Skeletal muscle tissue (tissue), 4 donors: ENCODE data around the gene RHEBL1. TPM values are rescaled to one million over a fixed set of nuclear protein-coding genes. Genes with fewer than 3 reads are reported as not detected.

ENCODE experiments used
- H3K27ac ChIP-seq: one replicate; pipeline ENCODE4 v1.7.0; 2013; ENCODE audit warnings: mild to moderate bottlenecking, low read depth, low read length, inconsistent platforms
- H3K27me3 ChIP-seq, 3 donors: one replicate each; pipeline ENCODE4 v1.7.0; 2013; ENCODE audit warnings: low read length in 3 of 3; ENCODE audit not compliant: control insufficient read depth in 3 of 3, insufficient read depth in 3 of 3
- H3K36me3 ChIP-seq, 3 donors: one replicate each; pipeline ENCODE4 v1.7.0; 2013; ENCODE audit warnings: low read length in 3 of 3; ENCODE audit not compliant: control insufficient read depth in 3 of 3, insufficient read depth in 3 of 3
- H3K4me1 ChIP-seq, 3 donors: one replicate each; pipeline ENCODE4 v1.7.0; 2013; ENCODE audit warnings: low read length in 3 of 3, mild to moderate bottlenecking in 3 of 3; ENCODE audit not compliant: control insufficient read depth in 3 of 3, insufficient read depth in 3 of 3
- H3K4me3 ChIP-seq, 3 donors: one replicate each; pipeline ENCODE4 v1.7.0; 2013; ENCODE audit warnings: low read length in 3 of 3
- H3K9ac ChIP-seq, 3 donors: one replicate each; pipeline ENCODE4 v1.7.0; 2013; ENCODE audit warnings: low read length in 3 of 3, mild to moderate bottlenecking in 3 of 3, moderate library complexity in 2 of 3, low read depth in 1 of 3
- H3K9me3 ChIP-seq, 3 donors: one replicate each; pipeline ENCODE4 v1.7.0; 2013; ENCODE audit warnings: low read length in 3 of 3; ENCODE audit not compliant: control insufficient read depth in 3 of 3
- total RNA-seq: library from RNA; depleted of rRNA; stranded (reverse); fragments of >200 nt; gene quantifications from one replicate; pipeline ENCODE4 v1.2.3, GENCODE V29; 2014
- donor health status: Osteomylitis.

RHEBL1 gene, protein sequence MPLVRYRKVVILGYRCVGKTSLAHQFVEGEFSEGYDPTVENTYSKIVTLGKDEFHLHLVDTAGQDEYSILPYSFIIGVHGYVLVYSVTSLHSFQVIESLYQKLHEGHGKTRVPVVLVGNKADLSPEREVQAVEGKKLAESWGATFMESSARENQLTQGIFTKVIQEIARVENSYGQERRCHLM
- 0.52 TPM for total RNA-seq

DNA sequence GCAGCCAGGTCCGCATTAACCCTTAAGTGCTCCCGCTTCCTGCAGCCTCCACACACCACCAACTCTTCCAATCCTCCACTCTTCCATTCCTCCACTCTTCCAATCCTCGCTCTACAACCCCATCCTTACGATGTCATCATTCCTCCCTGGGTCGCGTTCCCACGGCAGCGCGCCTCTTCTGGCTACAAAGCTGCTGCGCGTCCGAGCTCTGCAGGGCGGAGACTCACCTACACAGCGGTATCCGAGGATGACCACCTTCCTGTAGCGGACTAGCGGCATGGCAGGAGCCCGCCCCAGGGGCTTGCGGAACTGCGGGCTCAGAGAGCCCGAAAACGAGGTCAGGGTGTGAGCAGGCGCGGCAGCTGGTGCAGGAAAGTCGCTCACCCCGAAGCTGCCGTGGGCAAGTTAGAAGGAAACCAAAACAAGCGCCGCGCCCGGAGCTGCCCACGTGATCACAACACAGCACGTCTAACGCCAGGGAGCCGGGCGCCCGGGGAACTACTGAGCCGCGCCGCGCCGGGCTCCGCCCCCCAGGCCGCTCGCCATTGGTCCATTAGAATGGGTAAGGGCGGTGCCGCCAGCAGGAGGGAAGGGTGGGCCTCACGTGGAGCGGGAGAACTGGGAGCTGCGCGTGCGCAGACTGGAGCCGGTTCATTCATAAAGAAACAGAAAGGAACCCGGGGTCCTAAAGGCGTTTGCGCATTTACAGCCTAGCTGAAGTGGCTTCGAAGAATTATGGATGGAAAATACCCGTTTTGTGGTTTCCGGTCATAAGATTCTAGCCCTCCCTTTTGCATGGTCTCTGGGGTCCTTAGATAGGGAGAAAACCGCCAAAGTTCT, at the start of gene RHEBL1:
RHEBL1 (minus strand) TSS at position 473 of the 840 bp plus-strand sequence; CDS start at position 279, 194 bp downstream.
- peak within 1 kb of the TSS; percentile 82 to 94 (median 88) for H3K4me3 ChIP-seq
- peaks cover 12 to 17% (median 16%) of the 10 kb centered on the region in 3 donors for H3K4me1 ChIP-seq
- no peaks in the 10 kb centered on the region for H3K9me3 ChIP-seq
- peak within 1 kb of the TSS; percentile 73 for H3K27ac ChIP-seq
- H3K27me3 ChIP-seq: no peaks in the 10 kb centered on the region
- H3K9ac ChIP-seq: peak within 1 kb of the TSS; percentile 80 to 87 (median 85)
- no peaks in the 10 kb centered on the region for H3K36me3 ChIP-seq

DNA sequence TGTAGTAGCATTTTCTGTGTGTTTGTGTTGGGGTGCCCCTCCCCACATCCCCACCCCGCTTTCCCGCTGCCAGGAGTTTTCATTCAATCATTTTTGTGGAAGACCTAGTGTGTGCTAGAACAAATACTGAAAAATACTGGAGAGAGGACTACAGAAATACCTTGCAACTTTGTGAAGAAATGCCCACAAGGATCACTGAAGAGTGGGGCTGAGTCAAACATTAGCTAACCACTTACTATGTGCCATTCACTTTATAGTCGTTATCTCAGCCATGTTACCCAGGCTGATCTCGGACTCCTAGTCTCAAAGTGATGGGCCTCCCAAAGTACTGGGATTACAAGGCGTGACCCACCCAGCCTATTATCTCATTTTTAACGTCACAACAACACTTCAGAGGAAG, 41.4 kb upstream of the RHEBL1 start:
- Histone ChIP-seq H3K27ac (peak overlapping the region; percentile 98), H3K4me3 (peak overlapping the region; percentile 90 to 96 (median 91)), H3K9me3 (no peaks in the 10 kb centered on the region), H3K27me3 (no peaks in the 10 kb centered on the region), H3K36me3 (peaks cover 7 to 10% (median 8%) of the 10 kb centered on the region in 3 donors), H3K9ac (peak overlapping the region; percentile 77 to 96 (median 89)), H3K4me1 (peaks cover 29 to 38% (median 29%) of the 10 kb centered on the region in 3 donors)

DNA sequence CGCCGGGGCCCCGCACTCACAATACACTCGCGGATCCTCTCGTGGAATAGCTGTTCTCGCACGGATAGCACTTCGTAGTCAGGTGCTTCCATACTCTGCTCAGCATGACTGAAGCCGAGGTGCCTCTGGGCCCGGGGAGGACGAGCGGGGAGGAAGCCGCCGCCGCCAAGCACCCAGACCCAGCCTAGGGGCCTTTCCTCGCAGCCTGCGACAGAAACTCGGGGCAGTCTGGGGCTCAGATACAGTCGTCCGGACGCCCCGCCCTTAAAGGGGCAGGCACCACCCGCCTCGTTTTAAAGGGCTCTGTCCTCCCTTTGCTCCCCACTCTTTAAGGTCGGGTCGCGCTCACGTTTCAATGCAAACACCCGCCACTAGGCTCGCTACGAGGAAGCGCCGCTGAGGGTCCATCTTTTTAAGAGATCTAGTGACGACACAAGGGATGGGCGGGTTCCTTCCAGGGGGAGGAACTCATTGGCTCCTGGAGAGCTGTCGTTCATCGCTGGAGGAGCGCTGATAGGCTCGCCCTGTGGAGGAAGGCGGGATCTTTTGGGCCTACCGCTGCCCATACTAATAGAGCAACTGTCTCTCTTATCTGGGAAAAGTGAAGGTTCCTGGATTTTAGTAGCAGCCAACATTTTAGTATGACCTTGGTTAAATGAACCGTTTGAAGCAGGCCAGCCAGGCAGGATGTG, 40.8 kb upstream of the RHEBL1 start, which contains the start of gene LMBR1L:
LMBR1L (minus strand) TSS at position 384 of the 692 bp plus-strand sequence; CDS start at position 92, 292 bp downstream.
- peaks cover 32 to 44% (median 34%) of the 10 kb centered on the region in 3 donors for H3K4me1 ChIP-seq
- H3K27me3 ChIP-seq: no peaks in the 10 kb centered on the region
- H3K9ac ChIP-seq: peak within 1 kb of the TSS; percentile 89 to 96 (median 95)
- H3K9me3 ChIP-seq: no peaks in the 10 kb centered on the region
- H3K4me3 ChIP-seq: peak within 1 kb of the TSS; percentile 90 to 96 (median 91)
- H3K27ac ChIP-seq: peak within 1 kb of the TSS; percentile 98
- H3K36me3 ChIP-seq: peaks cover 11 to 13% (median 12%) of the 10 kb centered on the region in 3 donors

DNA sequence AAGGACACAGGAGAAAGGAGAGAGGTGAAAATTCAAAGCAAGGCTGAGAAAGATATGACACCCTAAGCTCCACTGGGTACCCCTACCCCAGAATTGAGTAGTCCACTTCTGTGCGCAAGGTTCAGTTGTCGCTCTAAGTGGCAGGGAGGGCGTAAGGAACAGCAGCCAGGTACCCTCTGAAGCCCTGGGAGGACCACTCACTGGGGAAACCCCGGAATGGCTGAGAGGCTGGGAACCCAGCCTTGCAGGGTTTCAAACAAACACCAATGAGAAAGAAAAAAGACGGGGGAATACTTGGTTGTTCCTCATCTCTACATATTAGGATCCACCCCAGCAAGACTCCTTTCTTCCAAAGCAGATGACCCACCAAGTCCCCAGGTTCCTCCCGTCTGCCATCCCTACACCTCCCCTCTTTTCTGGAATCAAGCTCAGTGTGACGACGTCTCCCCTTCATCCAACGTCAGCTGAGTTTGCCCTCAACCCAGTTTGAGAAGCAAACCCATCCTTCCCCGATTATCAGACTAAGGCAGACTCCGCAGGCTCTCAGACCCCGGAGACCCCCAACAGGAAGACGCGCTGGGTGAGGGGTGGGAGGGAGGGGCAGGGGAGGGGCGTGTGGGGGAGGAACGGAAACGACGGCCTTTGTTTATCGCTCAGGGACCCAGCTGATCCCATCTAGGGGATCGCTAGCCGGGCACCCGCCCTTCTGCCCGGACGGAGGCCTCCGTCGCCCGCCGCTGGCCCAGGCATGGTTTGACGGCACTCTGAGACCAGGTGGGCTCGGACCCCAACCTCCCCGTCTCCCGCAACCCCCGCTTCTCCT, 40.1 kb upstream of the RHEBL1 start:
- H3K27ac ChIP-seq: peak overlapping the region; percentile 98
- peak overlapping the region; percentile 89 to 96 (median 95) for H3K9ac ChIP-seq
- H3K27me3 ChIP-seq: no peaks in the 10 kb centered on the region
- peaks cover 17 to 20% (median 17%) of the 10 kb centered on the region in 3 donors for H3K36me3 ChIP-seq
- peaks cover 38 to 51% (median 42%) of the 10 kb centered on the region in 3 donors for H3K4me1 ChIP-seq
- H3K4me3 ChIP-seq: peak overlapping the region; percentile 90 to 96 (median 91)
- no peaks in the 10 kb centered on the region for H3K9me3 ChIP-seq

DNA sequence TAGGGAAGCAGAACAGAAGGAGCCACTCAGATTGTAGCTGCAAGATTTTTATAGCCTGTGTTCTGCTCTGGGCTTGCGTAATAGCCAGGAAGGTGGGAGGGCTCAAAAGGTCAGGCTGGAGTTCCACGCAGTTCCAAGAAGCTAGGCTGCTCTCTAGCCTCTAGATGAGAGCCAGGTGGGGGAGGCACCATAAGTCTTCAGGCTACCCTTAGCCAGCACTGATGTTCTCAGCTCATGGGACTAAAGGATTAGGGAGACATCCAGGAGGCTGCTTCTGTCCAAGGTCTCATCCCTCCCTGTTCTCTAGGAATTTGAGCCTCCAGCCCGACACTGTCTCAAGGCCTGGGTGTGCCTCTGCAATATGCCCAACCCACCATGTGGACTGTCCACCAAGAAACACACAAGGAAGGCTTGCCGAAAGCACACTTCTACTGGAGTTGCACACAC, 39.2 kb upstream of the RHEBL1 start:
- H3K4me3 ChIP-seq: peak overlapping the region; percentile 90 to 96 (median 91)
- H3K4me1 ChIP-seq: peaks cover 41 to 59% (median 51%) of the 10 kb centered on the region in 3 donors
- peak overlapping the region; percentile 74 to 96 (median 80) for H3K9ac ChIP-seq
- H3K36me3 ChIP-seq: peaks cover 25 to 28% (median 26%) of the 10 kb centered on the region in 3 donors
- H3K9me3 ChIP-seq: no peaks in the 10 kb centered on the region
- H3K27me3 ChIP-seq: no peaks in the 10 kb centered on the region
- H3K27ac ChIP-seq: peak overlapping the region; percentile 98

DNA sequence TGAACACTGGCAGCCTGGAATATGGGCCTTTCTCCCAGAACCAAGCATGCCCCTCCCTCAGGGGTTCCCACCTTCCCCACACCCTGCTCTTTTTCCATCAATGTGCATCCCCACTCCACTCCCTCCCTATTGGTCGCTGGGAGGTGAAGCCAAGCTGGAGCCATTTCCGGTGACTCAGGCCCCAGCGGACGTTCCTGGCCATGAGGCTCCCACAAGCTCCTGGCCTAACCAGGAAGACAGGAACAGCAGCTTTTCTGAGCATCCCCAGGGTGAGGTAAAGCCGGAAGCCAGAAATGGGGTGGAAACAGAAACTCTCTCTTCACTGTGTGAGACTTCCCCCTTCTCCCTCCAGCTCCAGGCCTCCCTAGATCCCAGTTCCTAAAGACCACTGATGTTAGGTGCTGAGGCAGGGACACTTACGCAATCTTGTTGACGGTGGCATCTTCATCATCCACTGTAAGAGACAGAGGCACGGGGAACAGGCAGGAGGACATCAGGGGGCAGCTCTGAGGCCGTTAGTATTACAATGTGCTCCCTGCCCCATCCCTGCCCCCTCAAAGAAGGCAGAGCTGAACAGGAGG, 35.8 kb upstream of the RHEBL1 start:
- Histone ChIP-seq H3K9me3 (no peaks in the 10 kb centered on the region), H3K9ac (peak overlapping the region in 1 of 3 donors; percentile 33), H3K36me3 (peaks cover 58 to 62% (median 59%) of the 10 kb centered on the region in 3 donors), H3K4me3 (no peak overlapping the region), H3K4me1 (peaks cover 41 to 54% (median 52%) of the 10 kb centered on the region in 3 donors), H3K27ac (peak overlapping the region; percentile 36), H3K27me3 (no peaks in the 10 kb centered on the region)

DNA sequence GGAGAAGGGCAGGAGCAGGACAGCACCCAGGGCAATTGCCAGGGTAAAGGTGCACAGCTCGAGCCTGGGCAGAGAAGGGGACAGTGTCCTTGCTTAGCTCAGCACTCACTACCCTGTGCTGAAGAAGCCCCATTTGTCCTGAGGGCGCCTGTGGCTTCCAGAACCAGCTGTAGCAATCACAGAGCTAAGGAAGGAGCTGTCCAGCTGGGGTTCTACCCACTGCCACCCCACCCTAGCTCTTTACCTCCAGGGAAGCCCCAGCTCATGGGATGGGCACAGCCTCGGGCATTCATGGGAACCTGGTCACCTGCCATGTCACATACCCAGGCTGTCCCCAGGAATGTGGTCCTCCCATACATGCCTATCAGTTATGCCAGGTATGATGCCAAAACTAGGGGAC, 35.0 kb upstream of the RHEBL1 start:
- Histone ChIP-seq H3K4me1 (peaks cover 41 to 54% (median 52%) of the 10 kb centered on the region in 3 donors), H3K36me3 (peaks cover 66 to 69% (median 67%) of the 10 kb centered on the region in 3 donors), H3K4me3 (no peak overlapping the region), H3K27ac (no peak overlapping the region), H3K27me3 (no peaks in the 10 kb centered on the region), H3K9me3 (no peaks in the 10 kb centered on the region), H3K9ac (no peak overlapping the region)

DNA sequence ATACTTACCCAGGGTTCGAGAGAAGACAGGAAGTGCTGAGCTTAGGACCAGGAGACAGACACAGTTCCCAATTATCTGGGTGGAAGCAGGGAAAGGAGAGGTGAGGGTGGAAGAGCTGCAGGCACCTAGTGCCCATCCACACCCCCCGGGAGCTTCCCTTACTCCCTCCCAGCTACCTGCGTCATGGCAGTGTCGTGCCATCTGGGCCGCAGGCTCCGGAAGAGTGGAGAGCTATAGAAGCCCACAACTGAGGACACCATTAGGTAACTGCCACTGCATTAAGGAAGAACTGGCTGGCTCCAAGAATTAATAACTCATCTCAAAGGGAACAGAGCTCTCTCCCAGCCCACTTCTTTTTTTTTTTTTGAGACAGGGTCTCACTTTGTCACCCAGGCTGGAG, 30.6 kb upstream of the RHEBL1 start:
- H3K9ac ChIP-seq: no peak overlapping the region
- no peak overlapping the region for H3K4me3 ChIP-seq
- H3K27me3 ChIP-seq: no peaks in the 10 kb centered on the region
- H3K9me3 ChIP-seq: no peaks in the 10 kb centered on the region
- H3K36me3 ChIP-seq: peaks cover 73 to 76% (median 74%) of the 10 kb centered on the region in 3 donors
- H3K27ac ChIP-seq: no peak overlapping the region
- peaks cover 15 to 22% (median 17%) of the 10 kb centered on the region in 3 donors for H3K4me1 ChIP-seq
